ENCODE measurements around the gene KCNA1.
"Not testable (repeated sequence)": the region's sequence is repeated elsewhere in the genome, so short reads cannot be mapped to it uniquely, and the experiment has no call there.

KCNA1 gene

GRCh38 chr12:4870423-4870822, 39.3 kb upstream of the KCNA1 start:
- no peak overlapping the region for H3K4me3 ChIP-seq (replicated peaks; ENCODE audit: low read depth, low read length)
- no peak for TF ChIP-seq CTCF (IDR thresholded peaks at IDR 0.05; ENCODE audit: low read depth, low read length, missing control alignments)
- DNase-seq (ENCODE audit: extremely low read depth, low read depth), result no peak

GRCh38 chr12:4871514-4871913, 38.2 kb upstream of the KCNA1 start:
- DNase-seq (ENCODE audit: extremely low read depth, low read depth), result no peak
- no peak overlapping the region for H3K4me3 ChIP-seq (replicated peaks; ENCODE audit: low read depth, low read length)
- TF ChIP-seq CTCF (IDR thresholded peaks at IDR 0.05; ENCODE audit: low read depth, low read length, missing control alignments), result no peak

GRCh38 chr12:4873947-4874346, 35.8 kb upstream of the KCNA1 start:
- TF ChIP-seq CTCF (IDR thresholded peaks at IDR 0.05; ENCODE audit: low read depth, low read length, missing control alignments), result no peak
- DNase-seq (ENCODE audit: extremely low read depth, low read depth), result no peak
- H3K4me3 ChIP-seq (replicated peaks; ENCODE audit: low read depth, low read length), result no peak overlapping the region

- no peak overlapping the region for H3K4me3 ChIP-seq (replicated peaks; ENCODE audit: low read depth, low read length)
- no peak for TF ChIP-seq CTCF (IDR thresholded peaks at IDR 0.05; ENCODE audit: low read depth, low read length, missing control alignments)
- DNase-seq (ENCODE audit: extremely low read depth, low read depth), result no peak
Observed at GRCh38 chr12:4874671-4875070, 35.0 kb upstream of the KCNA1 start.

- not testable (repeated sequence) for DNase-seq (ENCODE audit: extremely low read depth, low read depth); H3K4me3 ChIP-seq (replicated peaks; ENCODE audit: low read depth, low read length)
Observed at GRCh38 chr12:4879481-4879880, 30.2 kb upstream of the KCNA1 start.

GRCh38 chr12:4881266-4882064, 28.2 kb upstream of the KCNA1 start:
- DNase-seq (ENCODE audit: extremely low read depth, low read depth), result no peak
- TF ChIP-seq CTCF (IDR thresholded peaks at IDR 0.05; ENCODE audit: low read depth, low read length, missing control alignments), result no peak
- no peak overlapping the region for H3K4me3 ChIP-seq (replicated peaks; ENCODE audit: low read depth, low read length)

- no peak for TF ChIP-seq CTCF (IDR thresholded peaks at IDR 0.05; ENCODE audit: low read depth, low read length, missing control alignments)
- no peak for DNase-seq (ENCODE audit: extremely low read depth, low read depth)
- H3K4me3 ChIP-seq (replicated peaks; ENCODE audit: low read depth, low read length), result no peak overlapping the region
Observed at GRCh38 chr12:4891866-4892265, 17.8 kb upstream of the KCNA1 start.
